GM12878 (cell line): ENCODE data around the gene KMT2B. TPM values are rescaled to one million over a fixed set of nuclear protein-coding genes. Genes with fewer than 3 reads are reported as not detected.

ENCODE experiments used
- CEBPB ChIP-seq, 2 experiments: fragments of 150-350 bp in 1 of 2; IDR thresholded peaks; 2 replicates each; pipeline ENCODE4 v1.6.1; 2012 to 2014; ENCODE audit warnings: low read depth in 2 of 2, low read length in 2 of 2, borderline replicate concordance in 1 of 2, inconsistent platforms in 1 of 2
- GATAD2B ChIP-seq: fragments of 450-650 bp; conservative IDR thresholded peaks from 2 replicates; pipeline ENCODE4 v1.6.1; 2017; ENCODE audit warnings: low read depth, mild to moderate bottlenecking, moderate library complexity
- HDGF ChIP-seq: fragments of 450-650 bp; IDR thresholded peaks from 2 replicates; pipeline ENCODE4 v1.6.1; 2016; ENCODE audit warnings: antibody characterized with exemption
- IKZF2 ChIP-seq, 2 experiments: fragments of 450-650 bp; IDR thresholded peaks; 2 replicates each; pipeline ENCODE4 v1.6.1; 2017; ENCODE audit warnings: mild to moderate bottlenecking in 2 of 2, moderate library complexity in 2 of 2
- KDM1A ChIP-seq: fragments of 200-600 bp; sonication (generic); IDR thresholded peaks from 2 replicates; pipeline ENCODE4 v1.6.1; 2016; ENCODE audit warnings: borderline replicate concordance
- NRF1 ChIP-seq: conservative IDR thresholded peaks from 2 replicates; pipeline ENCODE4 v1.6.1; 2011; ENCODE audit warnings: mild to moderate bottlenecking, low read depth, low read length, improper control_type of control experiment
- RAD21 ChIP-seq: IDR thresholded peaks from 2 replicates; pipeline ENCODE4 v1.6.1; 2011; ENCODE audit warnings: mild to moderate bottlenecking, low read depth, low read length, moderate library complexity; ENCODE audit not compliant: insufficient read depth
- RELA ChIP-seq: fragments of 450-650 bp; IDR thresholded peaks from 2 replicates; pipeline ENCODE4 v1.8.0; 2014; ENCODE audit warnings: borderline replicate concordance; ENCODE audit not compliant: partially characterized antibody
- SRF ChIP-seq, 2 experiments: IDR thresholded peaks; 2 replicates each; pipeline ENCODE4 v1.6.1; 2011; ENCODE audit warnings: low read depth in 2 of 2, low read length in 2 of 2, mild to moderate bottlenecking in 1 of 2, moderate library complexity in 1 of 2
- TAF1 ChIP-seq: IDR thresholded peaks from 2 replicates; pipeline ENCODE4 v1.6.1; 2011; ENCODE audit warnings: mild to moderate bottlenecking, low read depth, low read length, borderline replicate concordance
- TBL1XR1 ChIP-seq: IDR thresholded peaks from 2 replicates; pipeline ENCODE4 v1.6.1; 2012; ENCODE audit warnings: low read depth, low read length, improper control_type of control experiment
- polyA plus RNA-seq, 11 experiments: library from polyadenylated mRNA; depleted of rRNA in 4 of 11; unstranded in 6 of 11; stranded (reverse) in 5 of 11; fragments of >200 nt; fragmentation: Nextera tagmentation in 4 of 11; fragmentation: Illumina TruSeq in 1 of 11; extraction: Ambion mirVana in 4 of 11; extraction: Trizol in 1 of 11; gene quantifications; 1 replicate in 1 of 11; 2 replicates in 10 of 11; pipeline versions ENCODE4 v1.2.1 to v1.2.3, GENCODE V29; 2011 to 2016; ENCODE audit warnings: inconsistent platforms in 2 of 11, missing spikeins in 2 of 11, low read depth in 1 of 11
- total RNA-seq, 4 experiments: library from RNA; depleted of rRNA in 3 of 4; stranded (reverse); fragments of >200 nt in 3 of 4; fragmentation: Illumina TruSeq in 1 of 4; extraction: Trizol in 1 of 4; gene quantifications; 2 replicates each; pipeline versions ENCODE4 v1.2.1 to v1.2.3, GENCODE V29; 2013 to 2021
- TF ChIP-seq, protein P1 (sequence below): IDR thresholded peaks from 2 replicates; pipeline ENCODE4 v1.6.1; 2011; ENCODE audit warnings: borderline replicate concordance, low read depth, mild to moderate bottlenecking, moderate library complexity, low read length; ENCODE audit not compliant: insufficient read depth, poor library complexity, severe bottlenecking
- TF ChIP-seq, protein P2 (sequence below), 3 experiments: IDR thresholded peaks in 2 of 3; conservative IDR thresholded peaks in 1 of 3; 2 replicates each; pipeline ENCODE4 v1.5.1; 2011; ENCODE audit warnings: low read depth in 3 of 3, low read length in 3 of 3, mild to moderate bottlenecking in 3 of 3, control low read depth in 2 of 3, moderate library complexity in 2 of 3, inconsistent platforms in 1 of 3, mixed read lengths in 1 of 3; ENCODE audit not compliant: control insufficient read depth in 2 of 3, insufficient read depth in 1 of 3; ENCODE audit errors: extremely low read depth in 1 of 3
- TF ChIP-seq, protein P3 (sequence below): fragments of 450-650 bp; conservative IDR thresholded peaks from 2 replicates; pipeline ENCODE4 v1.6.1; 2017; ENCODE audit warnings: mild to moderate bottlenecking, moderate library complexity
- TF ChIP-seq, protein P4 (sequence below): fragments of 450-650 bp; IDR thresholded peaks from 2 replicates; pipeline ENCODE4 v1.6.1; 2014; ENCODE audit warnings: mild to moderate bottlenecking
- TF ChIP-seq, protein P5 (sequence below): fragments of 450-650 bp; IDR thresholded peaks from 2 replicates; pipeline ENCODE4 v1.6.1; 2017; ENCODE audit warnings: borderline replicate concordance
- TF ChIP-seq, protein P6 (sequence below): fragments of 450-650 bp; IDR thresholded peaks from 2 replicates; pipeline ENCODE4 v1.6.1; 2018; ENCODE audit warnings: mild to moderate bottlenecking, low read depth, moderate library complexity; ENCODE audit not compliant: partially characterized antibody

The KMT2B gene
- total and polyA plus RNA-seq, 10 of the 15 experiments (the other 5 are each of a cell fraction or from before 2014, with no cell fraction given), result 0.71 to 35.6 (median 6.0) TPM

DNA sequence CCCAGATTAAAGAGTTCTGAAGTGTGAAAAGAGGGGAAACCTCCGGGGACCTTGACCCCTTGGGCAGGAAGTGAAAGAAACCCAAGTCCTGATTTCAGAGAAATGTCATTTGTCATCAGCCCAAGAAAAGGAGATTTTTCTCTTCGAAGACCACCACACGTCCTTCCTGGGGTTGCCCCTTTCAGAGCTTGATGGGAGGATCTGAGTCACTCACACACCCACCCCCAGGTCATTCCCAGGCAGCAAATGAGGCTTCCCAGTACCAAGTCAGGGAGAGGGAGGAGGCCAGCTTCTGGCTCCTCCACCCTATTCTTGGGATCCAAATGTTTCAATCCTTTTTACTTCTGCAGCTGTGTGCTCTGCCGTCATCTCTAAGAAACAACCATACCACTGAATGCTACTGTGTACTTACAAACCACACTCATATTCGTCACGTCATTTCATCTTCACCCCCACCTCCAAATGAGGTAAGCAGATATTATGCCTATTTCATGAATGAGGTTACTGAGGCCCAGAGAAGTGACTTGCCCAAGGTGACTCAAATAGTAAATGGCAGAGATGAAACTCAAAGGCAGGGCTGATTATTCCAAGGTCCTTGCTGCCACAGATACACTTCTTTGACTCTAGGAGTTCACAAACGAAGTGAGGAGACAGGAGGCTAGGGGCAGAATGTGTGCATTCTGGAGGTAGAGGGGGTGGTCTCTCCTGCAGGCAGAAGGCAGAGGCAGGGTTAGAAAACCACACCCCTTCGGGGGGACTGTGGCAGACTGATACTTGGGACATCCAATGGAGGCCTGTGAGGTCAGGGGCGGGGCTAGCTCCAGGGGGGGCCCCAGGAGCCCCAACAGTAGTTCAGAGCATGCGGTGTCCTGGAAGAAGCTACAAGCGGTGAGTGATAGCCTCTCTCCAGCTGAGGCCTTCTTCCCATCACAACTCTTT, 5.0 kb upstream of the KMT2B start (continued):
- TF ChIP-seq, protein P1, sequence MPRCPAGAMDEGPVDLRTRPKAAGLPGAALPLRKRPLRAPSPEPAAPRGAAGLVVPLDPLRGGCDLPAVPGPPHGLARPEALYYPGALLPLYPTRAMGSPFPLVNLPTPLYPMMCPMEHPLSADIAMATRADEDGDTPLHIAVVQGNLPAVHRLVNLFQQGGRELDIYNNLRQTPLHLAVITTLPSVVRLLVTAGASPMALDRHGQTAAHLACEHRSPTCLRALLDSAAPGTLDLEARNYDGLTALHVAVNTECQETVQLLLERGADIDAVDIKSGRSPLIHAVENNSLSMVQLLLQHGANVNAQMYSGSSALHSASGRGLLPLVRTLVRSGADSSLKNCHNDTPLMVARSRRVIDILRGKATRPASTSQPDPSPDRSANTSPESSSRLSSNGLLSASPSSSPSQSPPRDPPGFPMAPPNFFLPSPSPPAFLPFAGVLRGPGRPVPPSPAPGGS, result no peak
- TF ChIP-seq, protein P2, sequence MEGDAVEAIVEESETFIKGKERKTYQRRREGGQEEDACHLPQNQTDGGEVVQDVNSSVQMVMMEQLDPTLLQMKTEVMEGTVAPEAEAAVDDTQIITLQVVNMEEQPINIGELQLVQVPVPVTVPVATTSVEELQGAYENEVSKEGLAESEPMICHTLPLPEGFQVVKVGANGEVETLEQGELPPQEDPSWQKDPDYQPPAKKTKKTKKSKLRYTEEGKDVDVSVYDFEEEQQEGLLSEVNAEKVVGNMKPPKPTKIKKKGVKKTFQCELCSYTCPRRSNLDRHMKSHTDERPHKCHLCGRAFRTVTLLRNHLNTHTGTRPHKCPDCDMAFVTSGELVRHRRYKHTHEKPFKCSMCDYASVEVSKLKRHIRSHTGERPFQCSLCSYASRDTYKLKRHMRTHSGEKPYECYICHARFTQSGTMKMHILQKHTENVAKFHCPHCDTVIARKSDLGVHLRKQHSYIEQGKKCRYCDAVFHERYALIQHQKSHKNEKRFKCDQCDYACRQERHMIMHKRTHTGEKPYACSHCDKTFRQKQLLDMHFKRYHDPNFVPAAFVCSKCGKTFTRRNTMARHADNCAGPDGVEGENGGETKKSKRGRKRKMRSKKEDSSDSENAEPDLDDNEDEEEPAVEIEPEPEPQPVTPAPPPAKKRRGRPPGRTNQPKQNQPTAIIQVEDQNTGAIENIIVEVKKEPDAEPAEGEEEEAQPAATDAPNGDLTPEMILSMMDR (IDR thresholded peaks at IDR 0.05 in 2 of 3, conservative IDR thresholded peaks at IDR 0.05 in 1 of 3; ENCODE audit: control insufficient read depth in 2 of 3, extremely low read depth in 1 of 3, insufficient read depth in 1 of 3, low read depth in 3 of 3, low read length in 3 of 3), result no peak
- TF ChIP-seq GATAD2B (no peak), IKZF2 (IDR thresholded peaks at IDR 0.05) (peak; percentile 79 to 81), SRF (IDR thresholded peaks at IDR 0.05; ENCODE audit: low read depth in 2 of 2, low read length in 2 of 2) (no peak), KDM1A (no peak), HDGF (no peak), TAF1 (peak; percentile 86), CEBPB (IDR thresholded peaks at IDR 0.05; ENCODE audit: borderline replicate concordance in 1 of 2, low read depth in 2 of 2, low read length in 2 of 2) (no peak), RELA (peak; percentile 9), NRF1 (no peak), RAD21 (no peak), TBL1XR1 (no peak)
- TF ChIP-seq, protein P3, sequence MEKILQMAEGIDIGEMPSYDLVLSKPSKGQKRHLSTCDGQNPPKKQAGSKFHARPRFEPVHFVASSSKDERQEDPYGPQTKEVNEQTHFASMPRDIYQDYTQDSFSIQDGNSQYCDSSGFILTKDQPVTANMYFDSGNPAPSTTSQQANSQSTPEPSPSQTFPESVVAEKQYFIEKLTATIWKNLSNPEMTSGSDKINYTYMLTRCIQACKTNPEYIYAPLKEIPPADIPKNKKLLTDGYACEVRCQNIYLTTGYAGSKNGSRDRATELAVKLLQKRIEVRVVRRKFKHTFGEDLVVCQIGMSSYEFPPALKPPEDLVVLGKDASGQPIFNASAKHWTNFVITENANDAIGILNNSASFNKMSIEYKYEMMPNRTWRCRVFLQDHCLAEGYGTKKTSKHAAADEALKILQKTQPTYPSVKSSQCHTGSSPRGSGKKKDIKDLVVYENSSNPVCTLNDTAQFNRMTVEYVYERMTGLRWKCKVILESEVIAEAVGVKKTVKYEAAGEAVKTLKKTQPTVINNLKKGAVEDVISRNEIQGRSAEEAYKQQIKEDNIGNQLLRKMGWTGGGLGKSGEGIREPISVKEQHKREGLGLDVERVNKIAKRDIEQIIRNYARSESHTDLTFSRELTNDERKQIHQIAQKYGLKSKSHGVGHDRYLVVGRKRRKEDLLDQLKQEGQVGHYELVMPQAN, result no peak
- TF ChIP-seq, protein P4, sequence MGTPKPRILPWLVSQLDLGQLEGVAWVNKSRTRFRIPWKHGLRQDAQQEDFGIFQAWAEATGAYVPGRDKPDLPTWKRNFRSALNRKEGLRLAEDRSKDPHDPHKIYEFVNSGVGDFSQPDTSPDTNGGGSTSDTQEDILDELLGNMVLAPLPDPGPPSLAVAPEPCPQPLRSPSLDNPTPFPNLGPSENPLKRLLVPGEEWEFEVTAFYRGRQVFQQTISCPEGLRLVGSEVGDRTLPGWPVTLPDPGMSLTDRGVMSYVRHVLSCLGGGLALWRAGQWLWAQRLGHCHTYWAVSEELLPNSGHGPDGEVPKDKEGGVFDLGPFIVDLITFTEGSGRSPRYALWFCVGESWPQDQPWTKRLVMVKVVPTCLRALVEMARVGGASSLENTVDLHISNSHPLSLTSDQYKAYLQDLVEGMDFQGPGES, result no peak
- TF ChIP-seq, protein P5, sequence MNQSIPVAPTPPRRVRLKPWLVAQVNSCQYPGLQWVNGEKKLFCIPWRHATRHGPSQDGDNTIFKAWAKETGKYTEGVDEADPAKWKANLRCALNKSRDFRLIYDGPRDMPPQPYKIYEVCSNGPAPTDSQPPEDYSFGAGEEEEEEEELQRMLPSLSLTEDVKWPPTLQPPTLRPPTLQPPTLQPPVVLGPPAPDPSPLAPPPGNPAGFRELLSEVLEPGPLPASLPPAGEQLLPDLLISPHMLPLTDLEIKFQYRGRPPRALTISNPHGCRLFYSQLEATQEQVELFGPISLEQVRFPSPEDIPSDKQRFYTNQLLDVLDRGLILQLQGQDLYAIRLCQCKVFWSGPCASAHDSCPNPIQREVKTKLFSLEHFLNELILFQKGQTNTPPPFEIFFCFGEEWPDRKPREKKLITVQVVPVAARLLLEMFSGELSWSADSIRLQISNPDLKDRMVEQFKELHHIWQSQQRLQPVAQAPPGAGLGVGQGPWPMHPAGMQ, result no peak
- TF ChIP-seq, protein P6, sequence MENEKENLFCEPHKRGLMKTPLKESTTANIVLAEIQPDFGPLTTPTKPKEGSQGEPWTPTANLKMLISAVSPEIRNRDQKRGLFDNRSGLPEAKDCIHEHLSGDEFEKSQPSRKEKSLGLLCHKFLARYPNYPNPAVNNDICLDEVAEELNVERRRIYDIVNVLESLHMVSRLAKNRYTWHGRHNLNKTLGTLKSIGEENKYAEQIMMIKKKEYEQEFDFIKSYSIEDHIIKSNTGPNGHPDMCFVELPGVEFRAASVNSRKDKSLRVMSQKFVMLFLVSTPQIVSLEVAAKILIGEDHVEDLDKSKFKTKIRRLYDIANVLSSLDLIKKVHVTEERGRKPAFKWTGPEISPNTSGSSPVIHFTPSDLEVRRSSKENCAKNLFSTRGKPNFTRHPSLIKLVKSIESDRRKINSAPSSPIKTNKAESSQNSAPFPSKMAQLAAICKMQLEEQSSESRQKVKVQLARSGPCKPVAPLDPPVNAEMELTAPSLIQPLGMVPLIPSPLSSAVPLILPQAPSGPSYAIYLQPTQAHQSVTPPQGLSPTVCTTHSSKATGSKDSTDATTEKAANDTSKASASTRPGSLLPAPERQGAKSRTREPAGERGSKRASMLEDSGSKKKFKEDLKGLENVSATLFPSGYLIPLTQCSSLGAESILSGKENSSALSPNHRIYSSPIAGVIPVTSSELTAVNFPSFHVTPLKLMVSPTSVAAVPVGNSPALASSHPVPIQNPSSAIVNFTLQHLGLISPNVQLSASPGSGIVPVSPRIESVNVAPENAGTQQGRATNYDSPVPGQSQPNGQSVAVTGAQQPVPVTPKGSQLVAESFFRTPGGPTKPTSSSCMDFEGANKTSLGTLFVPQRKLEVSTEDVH, result no peak
